GM19324 (cell line): ENCODE data around the gene HMCES.

Experiments used
- ATAC-seq: cut with Tn5 transposase; IDR thresholded peaks from one replicate; pipeline ENCODE4 v1.9.1; 2021; ENCODE audit warnings: mild to moderate bottlenecking, moderate library complexity; ENCODE audit not compliant: unreplicated experiment, low FRiP score

Gene HMCES

DNA sequence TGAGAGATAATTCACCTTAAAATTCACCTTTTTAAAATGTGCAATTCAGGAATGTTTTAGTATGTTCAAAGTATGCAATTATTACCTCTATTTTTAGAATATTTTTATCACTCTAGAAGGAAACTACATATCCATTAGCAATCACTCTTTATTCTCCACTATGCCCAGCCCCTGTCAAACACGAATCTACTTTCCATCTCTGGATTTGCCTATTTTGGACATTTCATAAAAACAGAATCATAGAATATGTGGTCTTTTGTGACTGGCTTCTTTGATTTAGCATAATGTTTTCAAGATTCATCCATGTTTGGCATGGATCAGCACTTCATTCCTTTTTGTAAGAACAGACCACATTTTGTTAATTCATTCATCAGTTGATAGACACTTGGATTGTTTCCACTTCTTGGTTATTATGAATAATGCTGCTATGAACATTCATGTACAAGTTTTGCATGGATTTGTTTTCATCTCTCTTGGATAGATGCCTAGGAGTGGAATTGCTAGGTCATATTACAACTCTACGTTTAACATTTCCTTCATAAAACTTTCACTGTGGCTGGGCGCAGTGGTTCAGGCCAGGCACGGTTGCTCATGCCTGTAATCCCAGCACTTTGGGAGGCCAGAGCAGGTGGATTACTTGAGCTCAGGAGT lies 12.7 kb downstream of the HMCES start:
- no peak for ATAC-seq

DNA sequence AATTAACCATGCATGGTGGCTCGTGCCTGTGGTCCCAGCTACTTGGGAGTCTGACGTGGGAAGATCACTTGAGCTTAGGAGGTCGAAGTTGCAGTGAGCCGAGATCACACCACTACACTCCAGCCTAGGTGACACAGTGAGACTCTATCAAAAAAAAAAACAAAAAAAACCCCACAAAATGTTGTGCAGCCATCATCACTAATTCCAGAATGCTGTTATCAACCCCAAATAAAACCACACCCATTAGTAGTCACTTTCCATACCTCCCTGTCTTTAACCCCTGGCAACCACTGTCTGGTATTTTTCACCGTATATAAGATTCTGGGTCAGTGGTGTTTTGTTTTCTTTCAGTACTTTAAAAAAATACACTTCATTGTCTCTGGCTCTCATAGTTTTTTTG lies 16.6 kb downstream of the HMCES start:
- no peak for ATAC-seq

DNA sequence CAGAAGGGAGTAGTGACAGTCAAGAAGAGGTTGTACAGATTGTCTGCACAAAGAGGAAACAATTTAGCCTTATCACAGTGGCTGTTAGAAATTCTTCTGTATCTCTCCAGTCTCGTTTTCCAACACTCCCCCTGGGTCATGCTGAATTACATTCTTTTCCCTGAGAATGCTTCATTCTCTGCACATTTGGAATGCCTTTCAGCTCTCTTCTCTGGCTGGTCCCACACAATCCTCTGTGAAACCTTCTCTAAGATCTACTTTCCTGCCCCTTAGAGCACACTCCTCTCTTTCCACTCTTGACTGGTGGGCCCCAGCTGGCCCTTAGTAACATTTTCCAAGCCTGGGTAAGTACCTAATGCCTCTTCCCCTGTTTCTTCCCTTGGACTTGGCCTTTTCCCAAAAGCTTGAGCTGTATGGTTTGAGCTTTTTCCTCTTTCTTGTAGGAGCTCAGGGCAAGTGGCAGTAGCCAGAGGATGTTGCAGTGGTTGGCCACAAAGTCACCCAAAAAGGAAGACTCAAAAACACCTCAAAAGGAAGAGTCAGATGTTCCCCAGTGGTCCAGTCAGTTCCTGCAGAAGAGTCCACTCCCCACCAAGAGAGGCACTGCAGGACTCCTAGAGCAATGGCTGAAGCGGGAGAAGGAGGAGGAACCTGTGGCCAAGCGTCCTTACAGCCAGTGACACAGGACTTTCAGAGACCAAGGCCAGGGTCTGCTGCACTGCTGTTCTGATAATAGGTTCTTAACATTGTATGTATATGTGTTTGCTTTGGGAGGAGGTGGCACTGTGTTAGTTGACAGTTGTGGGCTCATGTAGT lies 25.7 kb downstream of the HMCES start:
- no peak for ATAC-seq

DNA sequence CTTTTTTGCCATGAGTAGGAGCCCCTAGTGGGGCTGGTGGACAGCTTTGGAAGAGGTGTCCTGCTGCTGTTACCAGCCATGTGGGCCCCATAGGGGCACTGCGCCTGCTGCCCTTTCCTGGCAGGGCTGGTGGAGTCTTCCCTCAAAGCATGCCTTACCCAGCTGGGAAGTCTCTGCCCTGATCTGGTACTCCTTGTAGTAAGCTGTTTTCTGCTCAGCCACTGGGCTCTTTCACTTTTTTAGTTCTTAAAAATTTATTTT lies 26.2 kb downstream of the HMCES start:
- ATAC-seq = no peak

DNA sequence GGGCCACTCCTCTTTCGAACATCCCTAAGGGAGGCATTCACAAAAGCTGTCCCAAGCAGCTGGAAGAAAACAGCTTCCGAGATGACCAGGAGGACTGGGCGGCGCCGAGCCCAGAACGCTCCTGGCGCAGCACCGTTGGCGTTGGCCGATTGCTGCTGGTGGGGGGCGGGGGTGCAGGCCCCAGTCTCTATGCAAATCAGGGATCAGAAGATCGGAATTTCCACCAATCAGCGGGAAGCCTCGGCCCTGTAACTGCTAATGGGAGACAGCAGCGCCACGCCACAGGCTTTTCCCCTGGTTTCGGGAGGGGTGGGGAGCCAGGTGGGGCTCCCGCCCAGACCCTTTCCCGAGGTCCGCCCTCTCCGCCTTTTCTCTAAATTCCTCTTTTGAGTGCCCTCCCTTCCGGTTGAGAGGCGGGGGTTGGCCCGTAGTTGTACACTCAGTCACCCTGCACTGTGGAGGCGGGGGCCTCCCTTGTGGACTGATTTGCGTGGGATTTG lies 27.0 kb downstream of the HMCES start:
- ATAC-seq = no peak

DNA sequence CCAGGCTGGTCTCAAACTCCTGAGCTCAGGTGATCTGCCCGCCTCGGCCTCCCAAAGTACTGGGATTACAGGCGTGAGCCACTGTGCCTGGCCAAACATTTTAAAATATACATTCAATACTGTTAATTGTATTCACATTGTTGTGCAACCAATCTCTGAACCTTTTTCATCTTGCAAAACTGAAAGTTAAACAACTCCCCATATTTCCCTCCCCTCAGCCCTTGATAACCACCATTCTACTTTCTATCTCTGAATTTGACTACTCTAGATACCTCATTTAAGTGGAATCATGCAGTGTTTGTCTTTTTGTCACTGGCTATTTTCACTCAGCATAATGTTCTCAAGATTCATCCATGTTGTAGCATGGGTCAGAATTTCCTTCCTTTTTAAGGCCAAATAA lies 30.0 kb downstream of the HMCES start:
- no peak for ATAC-seq

DNA sequence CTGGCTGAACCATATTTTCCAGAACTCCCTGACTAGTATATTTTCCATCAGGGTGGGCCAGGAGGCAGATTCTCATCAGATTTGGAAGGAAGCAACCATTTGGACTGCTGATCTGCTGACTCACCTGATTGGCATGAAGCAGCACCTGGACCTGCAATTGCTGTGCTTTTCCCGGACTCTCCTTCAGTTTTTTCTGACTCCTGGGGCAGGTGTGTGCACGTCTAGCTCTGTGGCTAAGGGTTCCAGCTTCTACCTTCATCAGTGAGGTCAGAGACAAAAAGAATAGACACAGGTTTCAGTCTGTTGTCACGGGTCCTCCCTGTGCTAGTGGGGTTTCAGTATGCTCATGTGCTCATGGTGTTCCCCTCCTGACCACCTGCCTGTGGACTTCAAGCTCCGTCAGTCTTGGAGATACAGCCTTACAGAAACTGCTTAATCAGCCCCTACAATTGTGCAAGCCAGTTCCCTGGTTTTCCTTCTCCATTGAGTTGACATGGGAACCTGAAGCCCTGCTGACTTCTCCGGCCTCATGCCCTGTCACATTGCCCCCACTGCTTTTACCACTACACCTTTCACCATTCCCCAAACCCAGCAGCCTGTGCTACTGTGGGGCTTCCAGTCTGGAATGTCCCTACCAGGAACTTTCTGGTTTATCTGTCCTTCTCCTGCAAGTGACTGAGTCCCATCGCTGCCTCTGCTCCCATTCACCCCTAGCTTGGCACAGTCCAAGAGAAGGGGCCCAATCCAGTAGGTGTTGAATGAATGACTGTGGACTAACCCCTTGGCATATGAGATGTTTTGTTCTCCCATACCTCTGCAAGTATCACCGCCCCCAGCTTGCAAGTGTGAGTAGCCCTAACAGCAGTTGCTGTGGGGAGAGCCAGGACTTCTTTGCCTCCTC lies 31.7 kb downstream of the HMCES start:
- ATAC-seq = no peak

DNA sequence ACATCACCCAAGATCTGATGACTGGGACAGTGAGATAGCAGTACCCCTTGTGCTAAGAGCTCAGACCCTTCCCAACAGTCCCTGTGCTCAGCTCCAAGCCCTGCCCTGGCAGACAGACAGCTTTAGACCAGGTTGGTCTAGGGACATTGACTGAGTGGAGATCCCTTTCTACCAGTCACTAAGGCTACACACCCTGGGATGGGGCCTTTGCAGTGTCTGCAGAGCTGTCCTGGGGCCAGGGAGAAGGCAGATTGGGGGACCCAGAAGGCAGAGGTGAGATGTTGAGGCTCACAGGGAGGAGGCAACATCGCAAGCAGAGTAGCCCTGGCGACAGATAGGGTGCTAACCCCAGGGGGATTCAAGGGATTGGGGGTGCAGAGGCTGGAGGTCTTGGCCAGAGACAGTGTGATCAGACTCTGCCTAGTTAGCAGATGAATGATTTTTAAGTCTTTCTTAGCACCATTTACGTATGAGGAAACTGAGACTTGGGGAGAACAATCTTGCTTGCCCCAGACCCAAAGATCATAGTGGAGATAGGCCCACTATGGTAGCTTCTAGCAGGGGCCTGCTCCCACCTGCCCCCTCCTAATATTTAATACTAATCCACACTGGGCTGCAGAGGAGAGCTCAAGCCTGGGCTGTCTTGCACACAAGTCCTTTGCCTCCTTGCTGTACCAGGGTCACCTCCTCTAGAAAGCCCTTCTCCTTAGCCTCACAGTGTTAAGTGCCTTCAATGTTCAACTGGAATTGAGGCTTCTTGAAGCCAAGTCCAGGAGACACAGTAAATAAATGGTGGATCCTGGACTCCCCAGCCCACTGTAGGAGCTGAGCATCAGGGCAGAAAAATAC lies 32.6 kb downstream of the HMCES start:
- ATAC-seq = no peak

DNA sequence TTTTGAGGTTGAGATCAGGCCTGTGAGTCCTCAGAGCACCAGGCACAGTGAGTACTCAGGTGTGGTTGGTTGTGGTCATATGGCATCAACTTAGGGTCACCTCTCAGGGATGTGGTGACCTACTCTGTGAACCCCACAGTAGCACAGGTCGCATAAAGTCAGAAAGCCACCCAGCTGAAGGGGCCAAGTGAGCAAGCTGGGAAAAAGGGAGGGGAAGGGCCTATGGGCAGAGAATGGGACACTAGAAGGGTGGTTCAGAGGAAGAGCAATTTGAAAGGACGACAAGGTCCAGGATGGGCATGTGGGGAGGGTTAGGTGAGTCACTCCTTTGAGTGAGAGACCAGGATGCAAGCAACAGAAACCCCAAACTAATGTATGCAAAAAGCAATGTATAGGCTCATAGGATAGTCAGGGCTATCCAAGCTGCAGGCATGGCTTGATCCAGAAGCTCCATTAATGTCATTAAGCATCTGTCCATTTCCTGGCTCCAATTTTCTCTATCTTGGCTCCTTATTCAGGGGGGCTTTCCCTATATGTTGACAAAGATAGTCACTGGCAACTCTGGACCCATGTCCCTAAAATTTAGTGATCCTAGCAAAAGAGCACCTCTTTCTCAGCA lies 33.5 kb downstream of the HMCES start:
- no peak for ATAC-seq

DNA sequence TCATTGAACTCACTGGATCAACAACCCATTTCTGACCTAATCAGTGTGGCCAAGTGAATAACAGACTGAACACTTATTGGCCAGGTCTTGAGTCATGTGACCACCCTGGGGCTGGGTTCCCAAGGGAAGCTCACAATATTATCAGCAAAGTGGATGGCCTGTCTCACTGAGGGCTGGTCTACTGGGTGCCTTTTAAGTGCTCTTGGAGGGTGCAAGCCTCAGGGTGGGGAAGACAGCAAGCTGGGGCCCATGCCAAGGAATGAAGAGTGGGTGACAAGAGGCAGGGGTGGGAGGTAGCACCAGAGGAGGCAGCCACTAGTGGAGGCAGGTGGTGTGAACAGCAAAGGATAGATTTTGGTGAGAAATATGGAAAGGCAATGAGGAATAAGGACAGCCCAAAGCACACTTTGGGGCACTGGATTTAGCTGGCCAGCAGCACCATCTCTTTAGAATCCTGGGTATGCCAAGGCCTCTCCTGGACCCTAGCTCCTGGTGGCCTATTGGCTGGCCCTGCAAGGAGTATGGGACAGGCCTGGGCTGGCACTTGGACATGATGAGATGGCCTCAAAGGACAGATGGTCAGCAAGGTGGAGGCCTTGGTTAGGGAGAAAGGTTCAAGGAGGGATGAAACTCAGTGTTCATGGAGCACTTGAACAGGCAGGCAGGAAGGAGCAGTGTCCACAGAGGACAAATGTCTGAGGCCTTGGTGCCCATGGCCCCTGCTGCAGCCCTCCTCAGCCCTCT lies 34.2 kb downstream of the HMCES start:
- no peak for ATAC-seq

DNA sequence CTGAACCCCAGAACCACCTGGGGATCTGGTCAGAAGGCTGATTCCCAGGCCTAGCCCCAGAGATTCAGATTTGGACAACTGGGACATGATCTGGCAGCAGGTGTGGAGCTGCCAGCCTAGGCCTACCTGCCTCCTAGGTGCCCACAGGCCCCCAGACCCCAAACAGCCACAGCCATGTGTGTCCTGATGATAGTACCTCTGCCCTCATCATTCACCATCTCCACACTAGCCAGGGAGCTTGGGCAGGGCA lies 34.7 kb downstream of the HMCES start:
- ATAC-seq = no peak

DNA sequence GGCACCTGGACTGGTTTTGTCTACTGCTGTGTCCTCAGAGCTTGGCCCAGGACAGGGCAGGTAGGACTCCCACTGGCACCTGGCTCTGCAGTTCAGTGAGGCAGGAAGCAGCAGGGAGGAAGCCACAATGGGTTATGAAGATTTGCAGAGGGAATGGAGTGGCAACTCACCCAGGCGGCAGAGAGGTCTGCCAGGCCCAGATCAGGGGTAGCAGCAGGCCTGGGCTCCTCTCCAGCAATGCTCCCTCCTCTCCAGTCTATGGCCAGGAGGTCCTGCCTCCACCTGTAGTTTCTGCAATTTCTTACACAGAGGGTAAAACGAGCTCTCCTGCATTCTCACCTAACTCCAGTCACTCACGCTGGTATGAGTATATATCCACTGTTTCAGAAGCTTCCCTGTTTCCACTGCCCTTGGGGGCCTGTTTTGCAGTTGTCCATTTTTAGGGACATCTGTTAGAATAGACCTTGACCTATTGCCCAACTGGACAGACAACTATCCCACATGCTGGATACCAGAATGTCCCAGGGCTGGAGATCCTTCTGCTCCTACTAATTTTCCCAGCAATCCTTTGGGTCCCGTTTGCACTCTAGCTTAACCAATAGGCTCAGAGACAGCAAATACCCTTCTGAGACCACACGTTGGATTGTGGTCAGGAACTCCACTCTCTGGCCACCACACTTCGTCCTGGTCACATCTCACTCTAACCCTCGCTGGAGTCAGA lies 35.2 kb downstream of the HMCES start:
- no peak for ATAC-seq

DNA sequence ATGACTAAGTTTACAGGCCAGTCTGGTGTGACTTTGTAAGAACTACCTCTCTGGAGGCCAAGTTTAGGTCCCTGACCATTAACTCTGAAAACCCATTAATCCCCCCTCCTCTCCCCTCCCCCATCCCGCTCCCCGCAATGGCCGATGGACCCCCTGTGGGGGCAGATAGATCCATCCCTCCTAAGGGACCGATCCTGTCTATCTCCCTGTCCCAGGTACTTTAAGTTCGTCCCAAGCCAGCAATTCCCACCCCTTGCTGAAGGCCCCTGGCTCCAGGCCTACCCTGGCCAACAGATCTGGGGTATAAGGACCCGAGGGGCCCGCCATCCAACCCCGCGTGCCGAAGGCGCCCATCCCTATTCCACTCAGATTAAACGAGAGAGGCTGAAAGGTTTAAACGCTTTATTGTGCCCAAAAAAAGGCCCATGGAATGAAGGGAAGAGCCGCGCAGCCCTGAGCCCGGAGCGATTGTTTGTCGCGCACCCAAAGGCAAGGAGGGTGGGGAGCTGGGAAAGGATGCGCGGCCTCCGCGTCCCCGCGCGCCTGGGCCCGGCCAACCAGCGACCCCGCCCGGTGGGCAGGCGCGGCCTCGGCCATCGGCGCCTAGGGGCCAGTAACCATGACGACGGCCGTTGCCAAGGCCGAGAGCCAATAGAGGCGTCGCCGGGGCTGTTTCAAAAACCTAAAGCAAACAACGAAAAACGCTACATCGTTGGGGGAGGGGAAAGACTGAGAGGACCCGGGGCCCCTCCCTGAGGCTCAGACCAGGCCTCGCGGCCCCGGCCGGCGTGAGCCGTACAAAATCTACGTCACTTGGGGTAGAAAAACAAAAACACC lies 35.9 kb downstream of the HMCES start:
- no peak for ATAC-seq

DNA sequence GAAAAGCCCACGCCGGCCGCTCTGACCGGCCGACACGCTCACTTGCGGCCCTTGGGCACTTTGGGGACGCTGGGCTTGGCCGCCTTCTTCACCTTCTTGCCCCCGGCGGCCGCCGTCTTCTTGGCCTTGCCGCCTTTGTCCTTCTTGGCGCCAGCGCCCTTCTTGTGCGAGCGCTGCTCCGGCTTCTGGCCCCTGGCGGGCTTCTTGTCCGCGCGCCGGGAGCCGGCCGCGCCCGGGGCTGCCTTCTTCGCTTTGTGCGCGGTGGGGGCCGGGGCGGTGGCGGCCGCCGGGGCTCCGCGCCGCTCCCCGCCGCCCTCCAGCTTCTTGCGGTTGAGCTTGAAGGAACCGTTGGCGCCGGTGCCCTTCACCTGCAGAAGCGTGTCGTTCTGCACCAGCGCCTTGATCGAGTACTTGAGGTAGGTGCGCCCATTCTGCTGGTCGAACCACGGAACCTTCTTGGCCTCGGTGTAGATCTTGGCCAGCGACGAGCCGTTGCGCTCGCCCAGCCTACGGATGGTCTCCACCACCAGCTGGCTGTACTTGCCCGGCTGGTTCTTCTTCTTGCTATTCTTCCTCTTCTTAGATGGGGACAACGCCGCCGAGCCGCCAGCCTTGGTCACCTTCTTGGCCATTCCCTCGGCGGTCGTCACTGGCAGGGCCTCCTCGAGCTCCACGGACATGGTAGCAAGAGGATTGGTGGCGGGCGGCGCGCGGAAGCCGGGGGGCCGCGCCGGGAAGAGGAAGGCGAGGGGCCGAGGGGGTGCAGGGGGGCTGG lies 36.7 kb downstream of the HMCES start:
- no peak for ATAC-seq

DNA sequence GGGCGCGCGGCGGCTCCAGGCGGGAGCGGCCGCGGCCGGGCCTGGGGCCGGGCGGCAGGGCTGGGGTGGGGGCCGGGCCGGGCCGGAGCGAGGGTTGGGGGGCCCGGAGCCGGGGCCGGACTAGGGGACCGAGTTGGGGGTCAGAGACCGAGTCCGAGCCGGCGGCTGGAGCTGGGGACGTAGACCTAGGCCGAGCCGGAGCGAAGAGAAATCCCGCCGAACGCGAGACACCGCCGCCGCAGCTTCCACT lies 37.3 kb downstream of the HMCES start:
- ATAC-seq = no peak

DNA sequence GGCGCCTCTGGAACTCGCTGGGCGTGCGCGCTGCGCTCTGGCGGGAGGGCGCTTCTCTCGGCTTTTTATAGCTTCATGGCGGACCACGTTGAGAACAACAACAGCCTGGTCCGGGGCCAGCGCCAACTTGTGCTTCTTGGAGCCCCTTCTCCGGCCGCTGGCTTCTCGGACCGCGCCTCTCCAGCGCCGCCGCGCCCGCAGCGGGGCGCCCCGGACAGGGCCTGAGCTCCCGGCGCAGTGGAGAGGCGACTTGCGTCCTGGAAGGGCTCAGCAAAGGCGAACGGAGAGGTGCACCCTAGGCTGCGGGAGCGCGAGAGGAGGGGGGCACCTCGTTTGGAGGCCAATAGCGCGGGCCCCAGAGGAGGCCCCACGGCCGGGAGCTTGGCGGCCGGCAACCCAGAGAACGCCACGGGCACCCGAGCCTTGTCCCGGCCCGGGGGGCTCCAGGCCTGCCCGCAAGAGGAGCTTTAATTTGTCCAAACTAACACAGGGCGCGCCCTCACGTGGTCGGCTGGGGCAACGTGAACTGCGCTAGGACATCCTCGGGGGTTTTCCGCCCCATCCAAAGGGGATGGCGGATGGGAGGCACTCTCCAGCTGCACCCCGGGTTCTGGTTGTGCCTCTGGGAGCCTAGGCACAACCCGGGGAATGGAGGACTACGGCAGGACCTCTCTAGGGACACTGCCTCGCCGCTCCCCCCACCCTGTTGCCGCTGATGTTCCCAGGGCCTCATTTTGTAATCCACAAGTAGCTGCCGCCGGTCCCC lies 37.8 kb downstream of the HMCES start:
- ATAC-seq = no peak
